SK-N-SH treated with all-trans-retinoic acid at 6 μM for 48 hours (cell line): ENCODE data around the gene PUM2.

Source experiments
- ATAC-seq: fragments of 200-7000 bp; cut with Tn5 transposase; 3 replicates; pipeline ENCODE4 v1.9.1; 2020; ENCODE audit warnings: mild to moderate bottlenecking, moderate library complexity
- ARNTL ChIP-seq: fragments of 450-650 bp; formaldehyde crosslinking; IDR thresholded peaks from 2 replicates; pipeline ENCODE4 v1.5.0; 2020; ENCODE audit warnings: low read depth, mild to moderate bottlenecking, moderate library complexity, borderline replicate concordance
- BACH2 ChIP-seq: fragments of 250-450 bp; sonication (Bioruptor Pico); IDR thresholded peaks from 2 replicates; pipeline ENCODE4 v1.9.0; 2021; ENCODE audit warnings: mild to moderate bottlenecking, borderline replicate concordance
- CSDC2 ChIP-seq: fragments of 250-450 bp; sonication (Bioruptor Pico); IDR thresholded peaks from 2 replicates; pipeline ENCODE4 v1.5.0; 2020; ENCODE audit warnings: mild to moderate bottlenecking, moderate library complexity
- GLIS3 ChIP-seq: fragments of 250-450 bp; sonication (Bioruptor Pico); IDR thresholded peaks from 2 replicates; pipeline ENCODE4 v1.5.0; 2020; ENCODE audit warnings: mild to moderate bottlenecking, moderate library complexity
- ISL1 ChIP-seq: fragments of 250-450 bp; sonication (Bioruptor Pico); IDR thresholded peaks from 2 replicates; pipeline ENCODE4 v2.1.2; 2022; ENCODE audit warnings: mild to moderate bottlenecking, moderate library complexity
- OSR1 ChIP-seq: fragments of 250-450 bp; sonication (Bioruptor Pico); IDR thresholded peaks from 2 replicates; pipeline ENCODE4 v1.8.0; 2022; ENCODE audit warnings: moderate library complexity, mild to moderate bottlenecking, inconsistent platforms
- PPARA ChIP-seq: fragments of 250-450 bp; sonication (Bioruptor Pico); IDR thresholded peaks from 2 replicates; pipeline ENCODE4 v1.5.0; 2020; ENCODE audit warnings: mild to moderate bottlenecking, borderline replicate concordance
- RARB ChIP-seq: fragments of 250-450 bp; sonication (Bioruptor Pico); IDR thresholded peaks from 2 replicates; pipeline ENCODE4 v1.8.0; 2021; ENCODE audit warnings: mild to moderate bottlenecking, moderate library complexity
- SNAI2 ChIP-seq: fragments of 250-450 bp; sonication (Bioruptor Pico); IDR thresholded peaks from 2 replicates; pipeline ENCODE4 v1.5.0; 2020; ENCODE audit warnings: mild to moderate bottlenecking, moderate library complexity
- TCF4 ChIP-seq: fragments of 250-450 bp; sonication (Bioruptor Pico); IDR thresholded peaks from 2 replicates; pipeline ENCODE4 v1.8.0; 2021; ENCODE audit warnings: mild to moderate bottlenecking, moderate library complexity, borderline replicate concordance
- TOX ChIP-seq: fragments of 250-450 bp; sonication (Bioruptor Pico); IDR thresholded peaks from 2 replicates; pipeline ENCODE4 v1.8.0; 2021; ENCODE audit warnings: mild to moderate bottlenecking, moderate library complexity, borderline replicate concordance
- ZC3H10 ChIP-seq: fragments of 250-450 bp; sonication (Bioruptor Pico); IDR thresholded peaks from 2 replicates; pipeline ENCODE4 v1.5.1; 2021; ENCODE audit warnings: mild to moderate bottlenecking, moderate library complexity
- ZFP3 ChIP-seq: fragments of 250-450 bp; sonication (Bioruptor Pico); IDR thresholded peaks from 2 replicates; pipeline ENCODE4 v1.5.0; 2020; ENCODE audit warnings: mild to moderate bottlenecking, moderate library complexity
- ZFP30 ChIP-seq: fragments of 450-650 bp; formaldehyde crosslinking; IDR thresholded peaks from 2 replicates; pipeline ENCODE4 v1.5.0; 2022; ENCODE audit warnings: mild to moderate bottlenecking, moderate library complexity
- ZNF565 ChIP-seq: fragments of 450-650 bp; formaldehyde crosslinking; conservative IDR thresholded peaks from 2 replicates; pipeline ENCODE4 v1.5.0; 2020; ENCODE audit warnings: low read depth, mild to moderate bottlenecking, moderate library complexity
- ZNF70 ChIP-seq: fragments of 450-650 bp; formaldehyde crosslinking; IDR thresholded peaks from 2 replicates; pipeline ENCODE4 v1.5.0; 2020; ENCODE audit warnings: mild to moderate bottlenecking, moderate library complexity
- ZNF8 ChIP-seq: fragments of 450-650 bp; formaldehyde crosslinking; IDR thresholded peaks from 2 replicates; pipeline ENCODE4 v1.5.0; 2020; ENCODE audit warnings: mild to moderate bottlenecking, moderate library complexity
- TF ChIP-seq, protein P1 (sequence below): fragments of 250-450 bp; sonication (Bioruptor Pico); IDR thresholded peaks from 2 replicates; pipeline ENCODE4 v1.8.0; 2020; ENCODE audit warnings: mild to moderate bottlenecking, moderate library complexity, borderline replicate concordance
- TF ChIP-seq, protein P2 (sequence below): fragments of 250-450 bp; sonication (Bioruptor Pico); IDR thresholded peaks from 2 replicates; pipeline ENCODE4 v1.8.0; 2021; ENCODE audit warnings: low read depth, mild to moderate bottlenecking, moderate library complexity, borderline replicate concordance
- TF ChIP-seq, protein P3 (sequence below): fragments of 250-450 bp; sonication (Bioruptor Pico); IDR thresholded peaks from 2 replicates; pipeline ENCODE4 v1.5.1; 2021; ENCODE audit warnings: mild to moderate bottlenecking, moderate library complexity
- TF ChIP-seq, protein P4 (sequence below): fragments of 250-450 bp; sonication (Bioruptor Pico); IDR thresholded peaks from 2 replicates; pipeline ENCODE4 v1.5.0; 2020; ENCODE audit warnings: mild to moderate bottlenecking, moderate library complexity

Gene PUM2, protein sequence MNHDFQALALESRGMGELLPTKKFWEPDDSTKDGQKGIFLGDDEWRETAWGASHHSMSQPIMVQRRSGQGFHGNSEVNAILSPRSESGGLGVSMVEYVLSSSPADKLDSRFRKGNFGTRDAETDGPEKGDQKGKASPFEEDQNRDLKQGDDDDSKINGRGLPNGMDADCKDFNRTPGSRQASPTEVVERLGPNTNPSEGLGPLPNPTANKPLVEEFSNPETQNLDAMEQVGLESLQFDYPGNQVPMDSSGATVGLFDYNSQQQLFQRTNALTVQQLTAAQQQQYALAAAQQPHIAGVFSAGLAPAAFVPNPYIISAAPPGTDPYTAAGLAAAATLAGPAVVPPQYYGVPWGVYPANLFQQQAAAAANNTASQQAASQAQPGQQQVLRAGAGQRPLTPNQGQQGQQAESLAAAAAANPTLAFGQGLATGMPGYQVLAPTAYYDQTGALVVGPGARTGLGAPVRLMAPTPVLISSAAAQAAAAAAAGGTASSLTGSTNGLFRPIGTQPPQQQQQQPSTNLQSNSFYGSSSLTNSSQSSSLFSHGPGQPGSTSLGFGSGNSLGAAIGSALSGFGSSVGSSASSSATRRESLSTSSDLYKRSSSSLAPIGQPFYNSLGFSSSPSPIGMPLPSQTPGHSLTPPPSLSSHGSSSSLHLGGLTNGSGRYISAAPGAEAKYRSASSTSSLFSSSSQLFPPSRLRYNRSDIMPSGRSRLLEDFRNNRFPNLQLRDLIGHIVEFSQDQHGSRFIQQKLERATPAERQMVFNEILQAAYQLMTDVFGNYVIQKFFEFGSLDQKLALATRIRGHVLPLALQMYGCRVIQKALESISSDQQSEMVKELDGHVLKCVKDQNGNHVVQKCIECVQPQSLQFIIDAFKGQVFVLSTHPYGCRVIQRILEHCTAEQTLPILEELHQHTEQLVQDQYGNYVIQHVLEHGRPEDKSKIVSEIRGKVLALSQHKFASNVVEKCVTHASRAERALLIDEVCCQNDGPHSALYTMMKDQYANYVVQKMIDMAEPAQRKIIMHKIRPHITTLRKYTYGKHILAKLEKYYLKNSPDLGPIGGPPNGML

DNA sequence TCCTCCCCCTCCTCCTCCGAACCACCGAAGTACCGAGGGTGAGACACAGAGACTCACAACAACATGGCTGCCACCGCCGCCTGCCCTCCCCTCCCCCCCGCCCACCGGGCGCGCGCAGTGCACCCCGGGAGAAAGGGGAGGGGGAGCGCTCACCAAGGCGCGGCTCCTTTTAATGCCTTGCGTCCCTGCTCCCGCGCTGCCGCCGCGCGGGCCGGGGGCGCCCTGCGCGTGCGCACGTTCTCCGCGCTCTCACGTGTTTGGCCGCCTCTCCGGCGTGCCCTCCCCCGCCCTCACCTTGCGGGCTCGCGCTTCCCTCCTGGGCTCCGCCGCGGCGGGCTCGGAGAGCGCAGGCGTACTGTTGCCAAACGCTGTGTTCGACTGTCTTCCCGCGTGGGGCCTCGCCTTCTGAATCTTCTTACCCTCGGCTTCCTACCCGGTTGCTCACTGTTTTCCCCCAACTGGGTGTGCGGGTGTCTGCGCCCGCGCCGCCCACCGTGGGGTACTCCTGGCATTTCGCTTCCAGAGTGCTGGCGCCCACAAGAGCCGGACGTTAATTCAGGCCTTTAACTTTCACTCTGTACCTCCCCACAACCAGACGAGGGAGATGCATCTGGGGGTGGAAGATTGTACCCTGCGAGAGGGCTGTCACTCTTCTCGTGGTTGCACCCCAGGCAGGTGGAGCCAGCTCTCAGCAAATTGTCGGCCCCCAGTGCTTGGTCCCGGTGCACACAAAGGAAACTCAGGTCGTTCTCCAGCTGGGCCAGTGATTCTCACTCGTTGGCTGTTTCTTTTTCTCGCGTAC lies at the start of gene PUM2:
TSS of gene PUM2 (minus strand) at position 92 of the 802 bp plus-strand sequence. CDS start 23,484 bp downstream, outside the sequence.
- ATAC-seq: peak; percentile 90
- TF ChIP-seq ZC3H10 (CRISPR knock-in tag) (no peak), ZFP30 (CRISPR knock-in tag) (no peak), ZFP3 (CRISPR knock-in tag) (no peak), BACH2 (CRISPR knock-in tag) (no peak), SNAI2 (0 out of 2 replicates have a peak, but pooled peaks have one; percentile 56)
- TF ChIP-seq, protein P1, sequence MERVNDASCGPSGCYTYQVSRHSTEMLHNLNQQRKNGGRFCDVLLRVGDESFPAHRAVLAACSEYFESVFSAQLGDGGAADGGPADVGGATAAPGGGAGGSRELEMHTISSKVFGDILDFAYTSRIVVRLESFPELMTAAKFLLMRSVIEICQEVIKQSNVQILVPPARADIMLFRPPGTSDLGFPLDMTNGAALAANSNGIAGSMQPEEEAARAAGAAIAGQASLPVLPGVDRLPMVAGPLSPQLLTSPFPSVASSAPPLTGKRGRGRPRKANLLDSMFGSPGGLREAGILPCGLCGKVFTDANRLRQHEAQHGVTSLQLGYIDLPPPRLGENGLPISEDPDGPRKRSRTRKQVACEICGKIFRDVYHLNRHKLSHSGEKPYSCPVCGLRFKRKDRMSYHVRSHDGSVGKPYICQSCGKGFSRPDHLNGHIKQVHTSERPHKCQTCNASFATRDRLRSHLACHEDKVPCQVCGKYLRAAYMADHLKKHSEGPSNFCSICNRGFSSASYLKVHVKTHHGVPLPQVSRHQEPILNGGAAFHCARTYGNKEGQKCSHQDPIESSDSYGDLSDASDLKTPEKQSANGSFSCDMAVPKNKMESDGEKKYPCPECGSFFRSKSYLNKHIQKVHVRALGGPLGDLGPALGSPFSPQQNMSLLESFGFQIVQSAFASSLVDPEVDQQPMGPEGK (CRISPR knock-in tag): no peak
- TF ChIP-seq, protein P2, sequence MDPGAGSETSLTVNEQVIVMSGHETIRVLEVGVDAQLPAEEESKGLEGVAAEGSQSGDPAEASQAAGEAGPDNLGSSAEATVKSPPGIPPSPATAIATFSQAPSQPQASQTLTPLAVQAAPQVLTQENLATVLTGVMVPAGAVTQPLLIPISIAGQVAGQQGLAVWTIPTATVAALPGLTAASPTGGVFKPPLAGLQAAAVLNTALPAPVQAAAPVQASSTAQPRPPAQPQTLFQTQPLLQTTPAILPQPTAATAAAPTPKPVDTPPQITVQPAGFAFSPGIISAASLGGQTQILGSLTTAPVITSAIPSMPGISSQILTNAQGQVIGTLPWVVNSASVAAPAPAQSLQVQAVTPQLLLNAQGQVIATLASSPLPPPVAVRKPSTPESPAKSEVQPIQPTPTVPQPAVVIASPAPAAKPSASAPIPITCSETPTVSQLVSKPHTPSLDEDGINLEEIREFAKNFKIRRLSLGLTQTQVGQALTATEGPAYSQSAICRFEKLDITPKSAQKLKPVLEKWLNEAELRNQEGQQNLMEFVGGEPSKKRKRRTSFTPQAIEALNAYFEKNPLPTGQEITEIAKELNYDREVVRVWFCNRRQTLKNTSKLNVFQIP (CRISPR knock-in tag): no peak

DNA sequence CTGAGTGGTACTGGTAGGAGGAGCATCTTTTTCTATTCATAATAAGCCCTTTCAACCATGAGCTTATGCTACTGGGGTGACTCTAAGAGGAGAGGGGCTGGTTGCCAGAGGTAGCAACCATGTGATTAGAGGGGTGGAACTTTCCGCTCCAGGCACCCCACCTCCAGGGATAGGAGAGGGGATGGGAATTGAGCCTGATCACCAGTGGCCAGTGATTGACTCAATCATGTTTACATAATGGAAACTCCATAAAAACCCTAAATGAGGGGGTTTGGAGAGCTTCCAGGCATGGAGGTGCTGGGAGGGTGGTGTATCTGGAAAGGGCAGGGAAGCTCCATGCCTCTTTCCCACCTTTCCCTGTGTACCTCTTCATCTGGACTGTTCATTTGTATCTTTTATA lies 49.7 kb upstream of the PUM2 start:
- TF ChIP-seq TCF4 (CRISPR knock-in tag): no peak
- no peak for TF ChIP-seq BACH2 (CRISPR knock-in tag)
- no peak for TF ChIP-seq GLIS3
- TF ChIP-seq ISL1 (CRISPR knock-in tag): no peak
- TF ChIP-seq CSDC2 (CRISPR knock-in tag): no peak
- TF ChIP-seq SNAI2: no peak
- no peak for TF ChIP-seq OSR1
- TF ChIP-seq ZNF8 (CRISPR knock-in tag): no peak
- no peak for TF ChIP-seq ZNF70 (CRISPR knock-in tag)
- TF ChIP-seq, protein P2 (CRISPR knock-in tag): no peak
- no peak for TF ChIP-seq ARNTL (CRISPR knock-in tag)
- TF ChIP-seq, protein P3, sequence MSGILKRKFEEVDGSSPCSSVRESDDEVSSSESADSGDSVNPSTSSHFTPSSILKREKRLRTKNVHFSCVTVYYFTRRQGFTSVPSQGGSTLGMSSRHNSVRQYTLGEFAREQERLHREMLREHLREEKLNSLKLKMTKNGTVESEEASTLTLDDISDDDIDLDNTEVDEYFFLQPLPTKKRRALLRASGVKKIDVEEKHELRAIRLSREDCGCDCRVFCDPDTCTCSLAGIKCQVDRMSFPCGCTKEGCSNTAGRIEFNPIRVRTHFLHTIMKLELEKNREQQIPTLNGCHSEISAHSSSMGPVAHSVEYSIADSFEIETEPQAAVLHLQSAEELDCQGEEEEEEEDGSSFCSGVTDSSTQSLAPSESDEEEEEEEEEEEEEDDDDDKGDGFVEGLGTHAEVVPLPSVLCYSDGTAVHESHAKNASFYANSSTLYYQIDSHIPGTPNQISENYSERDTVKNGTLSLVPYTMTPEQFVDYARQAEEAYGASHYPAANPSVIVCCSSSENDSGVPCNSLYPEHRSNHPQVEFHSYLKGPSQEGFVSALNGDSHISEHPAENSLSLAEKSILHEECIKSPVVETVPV (CRISPR knock-in tag): no peak
- no peak for TF ChIP-seq PPARA (CRISPR knock-in tag)
- TF ChIP-seq, protein P1 (CRISPR knock-in tag): no peak
- no peak for TF ChIP-seq ZNF565
- TF ChIP-seq RARB (CRISPR knock-in tag): no peak
- TF ChIP-seq ZC3H10 (CRISPR knock-in tag): no peak
- TF ChIP-seq, protein P4, sequence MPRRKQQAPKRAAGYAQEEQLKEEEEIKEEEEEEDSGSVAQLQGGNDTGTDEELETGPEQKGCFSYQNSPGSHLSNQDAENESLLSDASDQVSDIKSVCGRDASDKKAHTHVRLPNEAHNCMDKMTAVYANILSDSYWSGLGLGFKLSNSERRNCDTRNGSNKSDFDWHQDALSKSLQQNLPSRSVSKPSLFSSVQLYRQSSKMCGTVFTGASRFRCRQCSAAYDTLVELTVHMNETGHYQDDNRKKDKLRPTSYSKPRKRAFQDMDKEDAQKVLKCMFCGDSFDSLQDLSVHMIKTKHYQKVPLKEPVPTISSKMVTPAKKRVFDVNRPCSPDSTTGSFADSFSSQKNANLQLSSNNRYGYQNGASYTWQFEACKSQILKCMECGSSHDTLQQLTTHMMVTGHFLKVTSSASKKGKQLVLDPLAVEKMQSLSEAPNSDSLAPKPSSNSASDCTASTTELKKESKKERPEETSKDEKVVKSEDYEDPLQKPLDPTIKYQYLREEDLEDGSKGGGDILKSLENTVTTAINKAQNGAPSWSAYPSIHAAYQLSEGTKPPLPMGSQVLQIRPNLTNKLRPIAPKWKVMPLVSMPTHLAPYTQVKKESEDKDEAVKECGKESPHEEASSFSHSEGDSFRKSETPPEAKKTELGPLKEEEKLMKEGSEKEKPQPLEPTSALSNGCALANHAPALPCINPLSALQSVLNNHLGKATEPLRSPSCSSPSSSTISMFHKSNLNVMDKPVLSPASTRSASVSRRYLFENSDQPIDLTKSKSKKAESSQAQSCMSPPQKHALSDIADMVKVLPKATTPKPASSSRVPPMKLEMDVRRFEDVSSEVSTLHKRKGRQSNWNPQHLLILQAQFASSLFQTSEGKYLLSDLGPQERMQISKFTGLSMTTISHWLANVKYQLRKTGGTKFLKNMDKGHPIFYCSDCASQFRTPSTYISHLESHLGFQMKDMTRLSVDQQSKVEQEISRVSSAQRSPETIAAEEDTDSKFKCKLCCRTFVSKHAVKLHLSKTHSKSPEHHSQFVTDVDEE (CRISPR knock-in tag): no peak
- no peak for TF ChIP-seq TOX (CRISPR knock-in tag)
- no peak for TF ChIP-seq ZFP30 (CRISPR knock-in tag)
- no peak for ATAC-seq
